K562 (cell line): Measurements from ENCODE around the gene AQR. TPM values are rescaled to one million over a fixed set of nuclear protein-coding genes. Genes with fewer than 3 reads are reported as not detected.

Experiments used
- DDX20 ChIP-seq: fragments of 450-650 bp; IDR thresholded peaks from 2 replicates; pipeline ENCODE4 v1.6.1; 2016; ENCODE audit warnings: missing genetic modification characterization, low read depth, mild to moderate bottlenecking, missing compliant biosample characterization, moderate library complexity
- DMBX1 ChIP-seq: fragments of 250-450 bp; sonication (Bioruptor Pico); IDR thresholded peaks from 2 replicates; pipeline ENCODE4 v1.8.0; 2022; ENCODE audit warnings: inconsistent platforms, mild to moderate bottlenecking, moderate library complexity, borderline replicate concordance
- ERF ChIP-seq: fragments of 450-650 bp; formaldehyde crosslinking; IDR thresholded peaks from 2 replicates; pipeline ENCODE4 v1.4.0; 2020; ENCODE audit warnings: mild to moderate bottlenecking, mixed read lengths
- GTF2A2 ChIP-seq: IDR thresholded peaks from 2 replicates; pipeline ENCODE4 v1.6.1; 2016; ENCODE audit warnings: mild to moderate bottlenecking, missing genetic modification characterization, missing compliant biosample characterization
- HDAC8 ChIP-seq: fragments of 450-650 bp; IDR thresholded peaks from 2 replicates; pipeline ENCODE4 v1.6.1; 2016; ENCODE audit warnings: mild to moderate bottlenecking, missing genetic modification characterization, moderate library complexity, missing compliant biosample characterization
- HOMEZ ChIP-seq: fragments of 250-450 bp; sonication (Bioruptor Pico); IDR thresholded peaks from 2 replicates; pipeline ENCODE4 v1.4.0; 2020; ENCODE audit warnings: mild to moderate bottlenecking, moderate library complexity
- IRF9 ChIP-seq: fragments of 450-650 bp; IDR thresholded peaks from 2 replicates; pipeline ENCODE4 v1.6.1; 2016; ENCODE audit warnings: missing biosample characterization, missing genetic modification characterization
- KDM2B ChIP-seq: fragments of 250-450 bp; sonication (Bioruptor Pico); IDR thresholded peaks from 2 replicates; pipeline ENCODE4 v1.8.0; 2021; ENCODE audit warnings: mild to moderate bottlenecking, moderate library complexity
- KLF6 ChIP-seq: fragments of 250-450 bp; sonication (Bioruptor Pico); IDR thresholded peaks from 2 replicates; pipeline ENCODE4 v1.4.0; 2020; ENCODE audit warnings: mild to moderate bottlenecking, moderate library complexity, borderline replicate concordance
- MAZ ChIP-seq, 2 experiments: fragments of 450-650 bp in 1 of 2; sonication (generic) in 1 of 2; formaldehyde crosslinking; IDR thresholded peaks in 1 of 2; conservative IDR thresholded peaks in 1 of 2; 2 replicates each; pipeline versions ENCODE4 v1.4.0 to v1.5.0; 2020; ENCODE audit warnings: mild to moderate bottlenecking in 1 of 2, missing genetic modification reagents in 1 of 2
- NR2C1 ChIP-seq, 2 experiments: fragments of 450-650 bp; IDR thresholded peaks; 2 replicates each; pipeline ENCODE4 v1.6.1; 2017; ENCODE audit warnings: mild to moderate bottlenecking in 2 of 2, antibody characterized with exemption in 1 of 2, inconsistent platforms in 1 of 2, missing compliant biosample characterization in 1 of 2, missing genetic modification characterization in 1 of 2
- NR2C2 ChIP-seq, 2 experiments: fragments of 200-800 bp in 1 of 2; sonication (Bioruptor generic) in 1 of 2; sonication (generic) in 1 of 2; formaldehyde crosslinking in 1 of 2; IDR thresholded peaks; 2 replicates each; pipeline versions ENCODE4 v1.6.1 to v1.8.0; 2016 to 2022; ENCODE audit warnings: mild to moderate bottlenecking in 1 of 2, missing compliant biosample characterization in 1 of 2, missing genetic modification characterization in 1 of 2, missing genetic modification reagents in 1 of 2
- NR4A1 ChIP-seq, 2 experiments: fragments of 250-450 bp in 1 of 2; fragments of 450-650 bp in 1 of 2; sonication (Bioruptor Pico) in 1 of 2; IDR thresholded peaks; 2 replicates each; pipeline versions ENCODE4 v1.4.0 to v1.6.1; 2016 to 2020; ENCODE audit warnings: mild to moderate bottlenecking in 2 of 2, missing compliant biosample characterization in 1 of 2, missing genetic modification characterization in 1 of 2, moderate library complexity in 1 of 2
- PYGO2 ChIP-seq: fragments of 450-650 bp; IDR thresholded peaks from 2 replicates; pipeline ENCODE4 v1.6.1; 2016; ENCODE audit warnings: mild to moderate bottlenecking, missing genetic modification characterization, moderate library complexity, missing compliant biosample characterization
- THRB ChIP-seq: fragments of 450-650 bp; formaldehyde crosslinking; conservative IDR thresholded peaks from 2 replicates; pipeline ENCODE4 v1.4.0; 2022; ENCODE audit warnings: mild to moderate bottlenecking, missing genetic modification characterization
- ZKSCAN8 ChIP-seq: fragments of 200-800 bp; sonication (Bioruptor generic); IDR thresholded peaks from 2 replicates; pipeline ENCODE4 v1.6.1; 2016; ENCODE audit warnings: missing genetic modification characterization, missing compliant biosample characterization
- ZNF239 ChIP-seq: fragments of 250-450 bp; sonication (Bioruptor Pico); IDR thresholded peaks from 2 replicates; pipeline ENCODE4 v1.4.0; 2020; ENCODE audit warnings: mild to moderate bottlenecking
- ZNF395 ChIP-seq: fragments of 200-800 bp; sonication (Bioruptor generic); IDR thresholded peaks from 2 replicates; pipeline ENCODE4 v1.6.1; 2017; ENCODE audit warnings: missing genetic modification characterization, missing compliant biosample characterization
- ZNF41 ChIP-seq: fragments of 250-450 bp; sonication (Bioruptor Pico); conservative IDR thresholded peaks from 2 replicates; pipeline ENCODE4 v1.4.0; 2020; ENCODE audit warnings: mild to moderate bottlenecking
- ZNF76 ChIP-seq: fragments of 250-450 bp; sonication (Bioruptor Pico); IDR thresholded peaks from 2 replicates; pipeline ENCODE4 v1.4.0; 2020; ENCODE audit warnings: mild to moderate bottlenecking, moderate library complexity, borderline replicate concordance
- ZNF766 ChIP-seq: fragments of 200-800 bp; sonication (Bioruptor generic); conservative IDR thresholded peaks from 2 replicates; pipeline ENCODE4 v1.6.1; 2016; ENCODE audit warnings: missing genetic modification characterization, missing compliant biosample characterization
- polyA plus RNA-seq, 8 experiments: library from polyadenylated mRNA; depleted of rRNA in 4 of 8; stranded (reverse) in 5 of 8; unstranded in 3 of 8; fragments of >200 nt; fragmentation: Nextera tagmentation in 2 of 8; fragmentation: Illumina TruSeq in 1 of 8; extraction: Ambion mirVana in 2 of 8; extraction: Trizol in 1 of 8; gene quantifications; 2 replicates each; pipeline versions ENCODE4 v1.2.1 to v1.2.3, GENCODE V29; 2011 to 2014; ENCODE audit warnings: inconsistent platforms in 1 of 8, missing spikeins in 1 of 8
- total RNA-seq, 7 experiments: library from RNA; depleted of rRNA in 6 of 7; stranded (reverse); fragments of >200 nt in 6 of 7; fragmentation: Illumina TruSeq in 2 of 7; extraction: Trizol in 2 of 7; gene quantifications; 2 replicates each; pipeline versions ENCODE4 v1.2.1 to v1.2.3, GENCODE V29; 2011 to 2021; ENCODE audit warnings: low replicate concordance in 1 of 7

AQR gene
- total and polyA plus RNA-seq, 9 of the 15 experiments (the other 6 are each of a cell fraction or from before 2014, with no cell fraction given) = 22.0 to 62.9 (median 39.3) TPM

GRCh38 chr15:34993877-34994276, 24.3 kb upstream of the AQR start (continued):
- TF ChIP-seq HOMEZ (CRISPR knock-in tag) (no peak), HDAC8 (peak; percentile 86; the same call in 1 of the 2 replicates), NR2C1 (IDR thresholded peaks at IDR 0.05) (no peak), NR2C1 (tag; IDR thresholded peaks at IDR 0.05) (peak; percentile 89), KLF6 (CRISPR knock-in tag) (peak; percentile 88; the same call in 1 of the 2 replicates), IRF9 (tag) (peak; percentile 93), ZNF76 (CRISPR knock-in tag) (peak; percentile 72; the same call in 1 of the 2 replicates), GTF2A2 (tag) (peak; percentile 93), ERF (0 out of 2 replicates have a peak, but pooled peaks have one; percentile 28), ZKSCAN8 (CRISPR knock-in tag) (peak; percentile 72), KDM2B (CRISPR knock-in tag) (no peak), ZNF41 (CRISPR knock-in tag) (peak; percentile 75; the same call in 1 of the 2 replicates), THRB (no peak), DDX20 (tag) (peak; percentile 90), NR2C2 (CRISPR knock-in tag; IDR thresholded peaks at IDR 0.05) (no peak), NR2C2 (tag; IDR thresholded peaks at IDR 0.05) (peak; percentile 36; the same call in 1 of the 2 replicates), ZNF766 (CRISPR knock-in tag) (peak; percentile 85), ZNF239 (CRISPR knock-in tag) (peak; percentile 79), ZNF395 (peak; percentile 95), PYGO2 (tag) (peak; percentile 83; the same call in 1 of the 2 replicates), NR4A1 (CRISPR knock-in tag; IDR thresholded peaks at IDR 0.05) (no peak), NR4A1 (tag; IDR thresholded peaks at IDR 0.05) (peak; percentile 95), MAZ (CRISPR knock-in tag; conservative IDR thresholded peaks at IDR 0.05 in 1 of 2, IDR thresholded peaks at IDR 0.05 in 1 of 2) (peak in 1 of 2 experiments; percentile 59; a peak in 1 of 4 replicates), DMBX1 (peak; percentile 99)
